Liver (tissue), 9 donors: ENCODE measurements around the gene HSPA12A. TPM values are rescaled to one million over a fixed set of nuclear protein-coding genes. Genes with fewer than 3 reads are reported as not detected.

Source experiments
- DNase-seq: peaks from one replicate; pipeline ENCODE4 v3.0.0-alpha.2; 2017; ENCODE audit warnings: low spot score
- H3K27ac ChIP-seq, 2 donors: one replicate each; pipeline ENCODE4 v1.7.0; 2013; ENCODE audit warnings: inconsistent platforms in 2 of 2, low read length in 2 of 2, control low read depth in 1 of 2, low read depth in 1 of 2, mild to moderate bottlenecking in 1 of 2
- H3K27me3 ChIP-seq, 4 donors: one replicate each; pipeline versions ENCODE4 v1.6.1 to v1.7.0; 2013; ENCODE audit warnings: low read length in 3 of 4, inconsistent platforms in 1 of 4, mild to moderate bottlenecking in 1 of 4, moderate library complexity in 1 of 4; ENCODE audit not compliant: control insufficient read depth in 4 of 4, insufficient read depth in 4 of 4
- H3K36me3 ChIP-seq, 4 donors: one replicate each; pipeline versions ENCODE4 v1.6.1 to v1.7.0; 2013; ENCODE audit warnings: low read length in 3 of 4, mild to moderate bottlenecking in 3 of 4, low read depth in 1 of 4, moderate library complexity in 1 of 4; ENCODE audit not compliant: control insufficient read depth in 4 of 4, insufficient read depth in 3 of 4
- H3K4me1 ChIP-seq, 4 donors: one replicate each; pipeline versions ENCODE4 v1.6.1 to v1.7.0; 2013; ENCODE audit warnings: low read length in 3 of 4, mild to moderate bottlenecking in 3 of 4, moderate library complexity in 1 of 4; ENCODE audit not compliant: control insufficient read depth in 4 of 4, insufficient read depth in 4 of 4
- H3K4me3 ChIP-seq, 3 donors: one replicate each; pipeline versions ENCODE4 v1.6.1 to v1.7.0; 2013; ENCODE audit warnings: low read length in 3 of 3, control low read depth in 1 of 3, low read depth in 1 of 3, mild to moderate bottlenecking in 1 of 3
- H3K9ac ChIP-seq, 2 donors: one replicate each; pipeline ENCODE4 v1.7.0; 2013; ENCODE audit warnings: low read length in 2 of 2, mild to moderate bottlenecking in 2 of 2, moderate library complexity in 2 of 2, control low read depth in 1 of 2, low read depth in 1 of 2
- H3K9me3 ChIP-seq, 4 donors: one replicate each; pipeline versions ENCODE4 v1.6.1 to v1.7.0; 2013; ENCODE audit warnings: low read length in 3 of 4; ENCODE audit not compliant: control insufficient read depth in 4 of 4
- EGR1 ChIP-seq, 2 donors: IDR thresholded peaks; 2 replicates each; pipeline ENCODE4 v1.6.1; 2016 to 2018; ENCODE audit warnings: antibody characterized with exemption in 2 of 2, low read depth in 2 of 2
- FOXA1 ChIP-seq: IDR thresholded peaks from 2 replicates; pipeline ENCODE4 v1.6.1; 2016; ENCODE audit warnings: antibody characterized with exemption
- FOXA2 ChIP-seq: IDR thresholded peaks from 2 replicates; pipeline ENCODE4 v1.6.1; 2016; ENCODE audit warnings: antibody characterized with exemption
- GABPA ChIP-seq, 2 donors: IDR thresholded peaks in 1 of 2; conservative IDR thresholded peaks in 1 of 2; 2 replicates each; pipeline ENCODE4 v1.6.1; 2016; ENCODE audit warnings: antibody characterized with exemption in 2 of 2, mild to moderate bottlenecking in 1 of 2, moderate library complexity in 1 of 2
- HNF4A ChIP-seq, 2 donors: conservative IDR thresholded peaks; 2 replicates each; pipeline ENCODE4 v1.6.1; 2016; ENCODE audit warnings: antibody characterized with exemption in 2 of 2, mild to moderate bottlenecking in 2 of 2
- HNF4G ChIP-seq: IDR thresholded peaks from 2 replicates; pipeline ENCODE4 v1.6.1; 2016; ENCODE audit warnings: antibody characterized with exemption
- JUND ChIP-seq, 2 donors: IDR thresholded peaks; 2 replicates each; pipeline ENCODE4 v1.6.1; 2016; ENCODE audit warnings: antibody characterized with exemption in 2 of 2
- NR2F2 ChIP-seq: IDR thresholded peaks from 2 replicates; pipeline ENCODE4 v1.6.1; 2016; ENCODE audit warnings: antibody characterized with exemption
- RAD21 ChIP-seq, 2 donors: IDR thresholded peaks; 2 replicates each; pipeline ENCODE4 v1.6.1; 2016; ENCODE audit warnings: antibody characterized with exemption in 2 of 2, mild to moderate bottlenecking in 2 of 2
- RXRA ChIP-seq, 2 donors: IDR thresholded peaks; 2 replicates each; pipeline ENCODE4 v1.6.1; 2017 to 2018; ENCODE audit warnings: antibody characterized with exemption in 2 of 2, mild to moderate bottlenecking in 1 of 2
- SP1 ChIP-seq: IDR thresholded peaks from 2 replicates; pipeline ENCODE4 v1.6.1; 2018; ENCODE audit warnings: antibody characterized with exemption, mild to moderate bottlenecking
- TAF1 ChIP-seq: conservative IDR thresholded peaks from 2 replicates; pipeline ENCODE4 v1.6.1; 2016; ENCODE audit warnings: antibody characterized with exemption, mild to moderate bottlenecking
- YY1 ChIP-seq: IDR thresholded peaks from 2 replicates; pipeline ENCODE4 v1.6.1; 2016; ENCODE audit warnings: antibody characterized with exemption, mild to moderate bottlenecking
- WGBS: extraction: QIAGEN DNeasy Blood & Tissue Kit; methylation state at CpG from one replicate; pipeline ENCODE4 v1.1.7; 2013; 5-methylcytosine and 5-hydroxymethylcytosine counted together
- polyA plus RNA-seq, 2 donors: library from polyadenylated mRNA; stranded (reverse) in 1 of 2; unstranded in 1 of 2; fragments of 200-250 nt in 1 of 2; fragments of >200 nt in 1 of 2; fragmentation: Nextera tagmentation in 1 of 2; extraction: Ambion mirVana in 1 of 2; gene quantifications; one replicate each; pipeline versions ENCODE4 v1.2.1 to v1.2.3, GENCODE V29; 2013 to 2015
- total RNA-seq, 2 donors: library from RNA; depleted of rRNA; stranded (reverse); fragments of >200 nt; gene quantifications; one replicate each; pipeline ENCODE4 v1.2.3, GENCODE V29; 2014
- TF ChIP-seq, protein P1 (sequence below): IDR thresholded peaks from 2 replicates; pipeline ENCODE4 v1.6.1; 2016; ENCODE audit warnings: antibody characterized with exemption
- TF ChIP-seq, protein P2 (sequence below): IDR thresholded peaks from 2 replicates; pipeline ENCODE4 v1.6.1; 2016; ENCODE audit warnings: antibody characterized with exemption
- TF ChIP-seq, protein P3 (sequence below): IDR thresholded peaks from 2 replicates; pipeline ENCODE4 v1.6.1; 2016; ENCODE audit warnings: antibody characterized with exemption
- TF ChIP-seq, protein P4 (sequence below): IDR thresholded peaks from 2 replicates; pipeline ENCODE4 v1.6.1; 2016; ENCODE audit warnings: antibody characterized with exemption, mild to moderate bottlenecking
- TF ChIP-seq, protein P5 (sequence below): fragments of 150-350 bp; IDR thresholded peaks from 2 replicates; pipeline ENCODE4 v1.5.1; 2017; ENCODE audit warnings: improper control_type of control experiment, low read depth, low read length; ENCODE audit not compliant: missing input control
- donor health status: healthy.
- donor health status: healthy.
- donor health status: healthy.
- donor health status: healthy.
- donor health status: healthy.

Gene HSPA12A
- total and polyA plus RNA-seq, 4 donors: 1.3 to 4.5 (median 1.6) TPM

DNA sequence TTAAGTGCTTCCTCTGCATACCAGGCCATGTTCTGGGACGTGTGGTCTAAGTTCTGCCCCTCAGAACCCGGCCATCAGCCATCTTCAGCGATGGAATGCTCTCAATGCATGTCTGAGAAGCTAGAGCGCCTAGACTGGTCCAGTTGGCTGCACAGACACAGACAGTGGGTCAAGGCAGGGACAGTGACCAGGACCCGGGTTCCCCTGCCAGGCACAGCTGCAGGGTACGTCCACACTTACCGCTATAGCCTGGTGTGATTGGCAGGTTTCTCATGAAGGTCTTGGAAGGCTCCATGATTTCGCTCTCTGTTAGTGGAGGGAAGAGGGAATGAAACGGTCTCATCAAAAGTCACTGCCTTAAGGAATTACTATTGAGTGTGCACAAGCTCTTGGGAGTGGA is 74.3 kb downstream of the HSPA12A start:
- Histone ChIP-seq H3K4me1 (no peaks in the 10 kb centered on the region), H3K9ac (no peak overlapping the region), H3K36me3 (no peaks in the 10 kb centered on the region), H3K27ac (no peak overlapping the region), H3K9me3 (no peaks in the 10 kb centered on the region), H3K27me3 (peaks cover 0 to 2% (median 0%) of the 10 kb centered on the region in 4 donors), H3K4me3 (no peak overlapping the region)
- TF ChIP-seq JUND (IDR thresholded peaks at IDR 0.05) (no peak), RAD21 (IDR thresholded peaks at IDR 0.05) (no peak), FOXA2 (no peak), EGR1 (IDR thresholded peaks at IDR 0.05; ENCODE audit: low read depth in 2 of 2) (no peak), HNF4A (conservative IDR thresholded peaks at IDR 0.05) (no peak), GABPA (IDR thresholded peaks at IDR 0.05 in 1 of 2, conservative IDR thresholded peaks at IDR 0.05 in 1 of 2) (no peak), FOXA1 (no peak), TAF1 (no peak), HNF4G (no peak), SP1 (no peak), YY1 (no peak), NR2F2 (no peak), RXRA (IDR thresholded peaks at IDR 0.05) (no peak)
- TF ChIP-seq, protein P1, sequence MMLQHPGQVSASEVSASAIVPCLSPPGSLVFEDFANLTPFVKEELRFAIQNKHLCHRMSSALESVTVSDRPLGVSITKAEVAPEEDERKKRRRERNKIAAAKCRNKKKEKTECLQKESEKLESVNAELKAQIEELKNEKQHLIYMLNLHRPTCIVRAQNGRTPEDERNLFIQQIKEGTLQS: no peak
- TF ChIP-seq, protein P2, sequence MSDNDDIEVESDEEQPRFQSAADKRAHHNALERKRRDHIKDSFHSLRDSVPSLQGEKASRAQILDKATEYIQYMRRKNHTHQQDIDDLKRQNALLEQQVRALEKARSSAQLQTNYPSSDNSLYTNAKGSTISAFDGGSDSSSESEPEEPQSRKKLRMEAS: no peak
- TF ChIP-seq, protein P3, sequence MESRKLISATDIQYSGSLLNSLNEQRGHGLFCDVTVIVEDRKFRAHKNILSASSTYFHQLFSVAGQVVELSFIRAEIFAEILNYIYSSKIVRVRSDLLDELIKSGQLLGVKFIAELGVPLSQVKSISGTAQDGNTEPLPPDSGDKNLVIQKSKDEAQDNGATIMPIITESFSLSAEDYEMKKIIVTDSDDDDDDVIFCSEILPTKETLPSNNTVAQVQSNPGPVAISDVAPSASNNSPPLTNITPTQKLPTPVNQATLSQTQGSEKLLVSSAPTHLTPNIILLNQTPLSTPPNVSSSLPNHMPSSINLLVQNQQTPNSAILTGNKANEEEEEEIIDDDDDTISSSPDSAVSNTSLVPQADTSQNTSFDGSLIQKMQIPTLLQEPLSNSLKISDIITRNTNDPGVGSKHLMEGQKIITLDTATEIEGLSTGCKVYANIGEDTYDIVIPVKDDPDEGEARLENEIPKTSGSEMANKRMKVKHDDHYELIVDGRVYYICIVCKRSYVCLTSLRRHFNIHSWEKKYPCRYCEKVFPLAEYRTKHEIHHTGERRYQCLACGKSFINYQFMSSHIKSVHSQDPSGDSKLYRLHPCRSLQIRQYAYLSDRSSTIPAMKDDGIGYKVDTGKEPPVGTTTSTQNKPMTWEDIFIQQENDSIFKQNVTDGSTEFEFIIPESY: no peak
- TF ChIP-seq, protein P4, sequence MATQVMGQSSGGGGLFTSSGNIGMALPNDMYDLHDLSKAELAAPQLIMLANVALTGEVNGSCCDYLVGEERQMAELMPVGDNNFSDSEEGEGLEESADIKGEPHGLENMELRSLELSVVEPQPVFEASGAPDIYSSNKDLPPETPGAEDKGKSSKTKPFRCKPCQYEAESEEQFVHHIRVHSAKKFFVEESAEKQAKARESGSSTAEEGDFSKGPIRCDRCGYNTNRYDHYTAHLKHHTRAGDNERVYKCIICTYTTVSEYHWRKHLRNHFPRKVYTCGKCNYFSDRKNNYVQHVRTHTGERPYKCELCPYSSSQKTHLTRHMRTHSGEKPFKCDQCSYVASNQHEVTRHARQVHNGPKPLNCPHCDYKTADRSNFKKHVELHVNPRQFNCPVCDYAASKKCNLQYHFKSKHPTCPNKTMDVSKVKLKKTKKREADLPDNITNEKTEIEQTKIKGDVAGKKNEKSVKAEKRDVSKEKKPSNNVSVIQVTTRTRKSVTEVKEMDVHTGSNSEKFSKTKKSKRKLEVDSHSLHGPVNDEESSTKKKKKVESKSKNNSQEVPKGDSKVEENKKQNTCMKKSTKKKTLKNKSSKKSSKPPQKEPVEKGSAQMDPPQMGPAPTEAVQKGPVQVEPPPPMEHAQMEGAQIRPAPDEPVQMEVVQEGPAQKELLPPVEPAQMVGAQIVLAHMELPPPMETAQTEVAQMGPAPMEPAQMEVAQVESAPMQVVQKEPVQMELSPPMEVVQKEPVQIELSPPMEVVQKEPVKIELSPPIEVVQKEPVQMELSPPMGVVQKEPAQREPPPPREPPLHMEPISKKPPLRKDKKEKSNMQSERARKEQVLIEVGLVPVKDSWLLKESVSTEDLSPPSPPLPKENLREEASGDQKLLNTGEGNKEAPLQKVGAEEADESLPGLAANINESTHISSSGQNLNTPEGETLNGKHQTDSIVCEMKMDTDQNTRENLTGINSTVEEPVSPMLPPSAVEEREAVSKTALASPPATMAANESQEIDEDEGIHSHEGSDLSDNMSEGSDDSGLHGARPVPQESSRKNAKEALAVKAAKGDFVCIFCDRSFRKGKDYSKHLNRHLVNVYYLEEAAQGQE: no peak
- TF ChIP-seq, protein P5, sequence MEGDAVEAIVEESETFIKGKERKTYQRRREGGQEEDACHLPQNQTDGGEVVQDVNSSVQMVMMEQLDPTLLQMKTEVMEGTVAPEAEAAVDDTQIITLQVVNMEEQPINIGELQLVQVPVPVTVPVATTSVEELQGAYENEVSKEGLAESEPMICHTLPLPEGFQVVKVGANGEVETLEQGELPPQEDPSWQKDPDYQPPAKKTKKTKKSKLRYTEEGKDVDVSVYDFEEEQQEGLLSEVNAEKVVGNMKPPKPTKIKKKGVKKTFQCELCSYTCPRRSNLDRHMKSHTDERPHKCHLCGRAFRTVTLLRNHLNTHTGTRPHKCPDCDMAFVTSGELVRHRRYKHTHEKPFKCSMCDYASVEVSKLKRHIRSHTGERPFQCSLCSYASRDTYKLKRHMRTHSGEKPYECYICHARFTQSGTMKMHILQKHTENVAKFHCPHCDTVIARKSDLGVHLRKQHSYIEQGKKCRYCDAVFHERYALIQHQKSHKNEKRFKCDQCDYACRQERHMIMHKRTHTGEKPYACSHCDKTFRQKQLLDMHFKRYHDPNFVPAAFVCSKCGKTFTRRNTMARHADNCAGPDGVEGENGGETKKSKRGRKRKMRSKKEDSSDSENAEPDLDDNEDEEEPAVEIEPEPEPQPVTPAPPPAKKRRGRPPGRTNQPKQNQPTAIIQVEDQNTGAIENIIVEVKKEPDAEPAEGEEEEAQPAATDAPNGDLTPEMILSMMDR: no peak
- DNase-seq: no peak
- 93% methylated on average over 9 of the region's 9 CpGs for WGBS
